HG02840 (cell line): Measurements from ENCODE around the gene TMEM212.
"Not testable (repeated sequence)": the region's sequence is repeated elsewhere in the genome, so short reads cannot be mapped to it uniquely, and the experiment has no call there.

Experiments used
- ATAC-seq: cut with Tn5 transposase; IDR thresholded peaks from one replicate; pipeline ENCODE4 v1.9.1; 2021; ENCODE audit warnings: mild to moderate bottlenecking, moderate library complexity, moderate number of reproducible peaks; ENCODE audit not compliant: unreplicated experiment, low FRiP score

Gene TMEM212

GRCh38 chr3:171812811-171813210 lies 30.3 kb upstream of the TMEM212 start:
- no peak for ATAC-seq

- ATAC-seq: no peak
Observed at GRCh38 chr3:171813278-171813896, 29.8 kb upstream of the TMEM212 start.

DNA sequence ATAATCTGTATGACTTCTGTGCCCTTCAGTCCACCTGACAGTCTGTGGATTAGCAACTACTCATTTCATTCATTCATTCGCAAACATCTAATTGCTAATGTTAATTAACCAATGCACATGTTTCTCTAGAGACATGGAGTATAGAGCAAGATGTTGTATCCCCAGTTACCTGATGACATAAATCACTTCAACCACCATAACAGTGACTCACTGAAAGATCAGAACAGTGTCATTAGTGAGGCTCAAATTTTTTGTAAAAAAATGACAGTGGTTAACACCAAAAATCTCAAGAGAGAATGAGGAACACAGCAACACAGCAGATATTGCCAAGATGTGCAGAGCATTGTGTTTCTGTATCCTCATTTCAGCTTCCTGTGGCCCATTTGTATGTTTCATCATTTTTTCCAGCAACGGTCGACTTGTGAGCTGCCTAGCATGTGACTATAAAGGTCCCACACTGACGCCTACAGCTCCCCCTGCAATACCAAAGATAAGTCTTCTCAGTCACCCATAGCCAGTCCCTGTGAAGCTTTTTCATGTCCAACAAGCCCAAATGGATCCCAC lies 29.2 kb upstream of the TMEM212 start:
- no peak for ATAC-seq

DNA sequence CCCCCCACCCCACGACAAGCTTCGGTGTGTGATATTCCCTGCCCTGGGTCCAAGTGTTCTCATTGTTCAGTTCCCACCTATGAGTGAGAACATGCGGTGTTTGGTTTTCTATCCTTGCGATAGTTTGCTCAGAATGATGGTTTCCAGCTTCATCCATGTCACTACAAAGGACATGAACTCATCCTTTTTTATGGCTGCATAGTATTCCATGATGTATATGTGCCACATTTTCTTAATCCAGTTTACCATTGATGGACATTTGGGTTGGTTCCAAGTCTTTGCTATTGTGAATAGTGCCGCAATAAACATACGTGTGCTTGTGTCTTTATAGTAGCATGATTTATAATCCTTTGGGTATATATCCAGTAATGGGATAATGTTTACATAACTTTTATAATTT lies 28.5 kb upstream of the TMEM212 start:
- ATAC-seq: not testable (repeated sequence)

DNA sequence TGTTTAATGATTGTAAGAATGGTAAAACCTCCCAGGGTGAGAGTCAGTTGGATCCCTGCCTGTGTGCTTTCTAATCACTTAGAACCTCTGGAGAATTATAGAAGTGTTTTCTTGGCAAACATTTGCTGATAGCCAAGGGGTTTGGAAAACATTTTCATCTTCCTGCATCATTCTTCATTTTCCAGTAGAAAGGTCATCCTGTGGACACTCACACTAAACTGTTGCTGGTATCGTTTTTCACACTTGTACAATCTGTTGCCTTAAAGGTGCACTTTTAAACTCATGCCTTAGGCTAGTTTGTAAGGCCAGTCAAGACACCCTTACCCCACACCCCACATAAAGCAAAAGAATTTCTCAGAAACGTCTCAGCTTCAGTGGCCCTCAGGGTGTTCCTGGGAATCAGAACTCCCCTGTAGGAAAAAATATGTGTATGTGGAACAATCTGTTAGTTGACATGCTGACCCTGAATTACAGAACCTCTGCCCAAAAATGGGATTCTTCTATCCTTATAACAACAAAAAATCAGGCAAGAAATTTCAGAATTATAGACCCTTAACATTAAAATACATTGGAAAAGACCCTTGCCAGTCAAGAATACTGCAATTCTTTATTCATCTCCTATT lies 27.1 kb upstream of the TMEM212 start:
- no peak for ATAC-seq

- no peak for ATAC-seq
Observed at GRCh38 chr3:171817074-171817800, 25.9 kb upstream of the TMEM212 start.

DNA sequence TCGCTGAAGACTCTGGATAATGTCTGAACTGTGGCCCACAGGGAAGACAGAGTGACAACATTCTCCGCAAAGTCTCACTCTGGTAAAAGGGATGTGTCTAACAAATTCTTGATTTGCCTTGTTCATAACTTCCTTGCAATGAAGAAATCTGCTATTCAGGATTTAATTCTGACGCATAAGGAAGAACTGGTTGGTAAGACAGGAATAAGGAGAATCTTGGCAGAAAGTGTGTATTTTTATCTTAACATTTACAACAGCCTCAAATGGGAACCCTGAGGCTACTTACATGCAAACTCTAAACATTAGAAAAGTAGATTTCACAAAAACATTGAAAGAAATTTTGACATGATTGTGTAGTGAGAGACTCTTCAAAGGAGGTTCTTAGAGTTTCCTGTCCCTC lies 22.1 kb upstream of the TMEM212 start:
- ATAC-seq: no peak

DNA sequence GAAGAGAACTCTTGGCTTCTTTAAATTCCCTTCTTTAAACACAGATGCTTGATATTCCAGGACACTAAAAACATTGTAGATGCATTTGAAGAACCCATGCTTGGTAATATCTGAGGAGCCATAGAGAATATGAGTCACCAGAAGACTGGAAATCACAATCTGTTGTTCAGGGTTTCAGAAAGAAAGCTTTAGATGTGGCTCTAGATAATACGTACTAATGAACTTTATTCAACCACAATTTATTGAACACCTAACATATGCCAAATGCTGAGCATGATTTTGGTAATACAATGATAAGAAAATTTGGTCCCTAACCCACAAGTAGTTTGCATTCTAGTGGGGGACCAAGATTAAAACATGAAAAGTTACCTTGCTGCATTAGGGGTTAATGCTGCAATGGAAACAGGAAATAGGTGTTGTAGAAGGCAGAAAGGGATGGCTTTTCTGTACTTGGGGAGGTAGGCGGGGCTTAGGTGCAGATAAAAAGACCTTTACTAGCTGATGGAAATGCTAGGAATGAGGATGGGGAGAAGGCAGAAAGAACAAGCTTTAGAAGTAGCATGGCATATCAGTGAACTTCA lies 21.3 kb upstream of the TMEM212 start:
- ATAC-seq: no peak

- ATAC-seq: no peak
Observed at GRCh38 chr3:171822431-171823106, 20.6 kb upstream of the TMEM212 start.

GRCh38 chr3:171824116-171824515 lies 19.0 kb upstream of the TMEM212 start:
- ATAC-seq: no peak

- ATAC-seq: no peak
Observed at GRCh38 chr3:171824824-171825221, 18.3 kb upstream of the TMEM212 start.

GRCh38 chr3:171825222-171825828 lies 17.8 kb upstream of the TMEM212 start:
- no peak for ATAC-seq

- ATAC-seq: no peak
Observed at GRCh38 chr3:171827385-171827784, 15.8 kb upstream of the TMEM212 start.

DNA sequence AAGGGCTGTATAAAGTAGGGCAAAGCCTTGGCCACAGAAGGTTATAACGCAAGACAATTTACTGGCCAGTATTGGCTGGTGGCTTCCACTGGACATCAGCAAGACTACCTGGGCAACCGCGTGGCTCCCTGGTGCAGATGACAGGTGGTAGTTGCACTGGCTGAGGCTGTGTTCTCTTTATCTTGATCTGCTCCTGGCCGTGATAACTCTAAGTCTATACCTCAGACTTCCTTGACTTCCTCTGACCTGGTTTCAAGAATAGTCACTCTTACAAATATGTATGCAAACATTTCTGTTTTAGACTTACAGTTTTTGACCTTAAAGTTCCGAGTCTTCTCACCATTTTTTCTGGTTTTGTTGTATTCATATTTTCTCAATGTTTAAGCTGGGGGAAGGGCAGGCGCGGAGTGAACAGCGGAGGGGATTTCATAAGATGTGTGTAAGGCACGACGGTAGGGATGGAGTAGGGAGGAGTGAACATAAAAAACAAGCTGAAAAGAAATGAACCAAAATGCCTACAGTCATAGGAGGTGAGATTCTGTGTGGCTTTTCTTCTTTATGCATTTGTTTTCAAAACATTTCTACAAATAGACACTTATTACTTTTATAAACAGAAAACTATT lies 15.2 kb upstream of the TMEM212 start:
- no peak for ATAC-seq

DNA sequence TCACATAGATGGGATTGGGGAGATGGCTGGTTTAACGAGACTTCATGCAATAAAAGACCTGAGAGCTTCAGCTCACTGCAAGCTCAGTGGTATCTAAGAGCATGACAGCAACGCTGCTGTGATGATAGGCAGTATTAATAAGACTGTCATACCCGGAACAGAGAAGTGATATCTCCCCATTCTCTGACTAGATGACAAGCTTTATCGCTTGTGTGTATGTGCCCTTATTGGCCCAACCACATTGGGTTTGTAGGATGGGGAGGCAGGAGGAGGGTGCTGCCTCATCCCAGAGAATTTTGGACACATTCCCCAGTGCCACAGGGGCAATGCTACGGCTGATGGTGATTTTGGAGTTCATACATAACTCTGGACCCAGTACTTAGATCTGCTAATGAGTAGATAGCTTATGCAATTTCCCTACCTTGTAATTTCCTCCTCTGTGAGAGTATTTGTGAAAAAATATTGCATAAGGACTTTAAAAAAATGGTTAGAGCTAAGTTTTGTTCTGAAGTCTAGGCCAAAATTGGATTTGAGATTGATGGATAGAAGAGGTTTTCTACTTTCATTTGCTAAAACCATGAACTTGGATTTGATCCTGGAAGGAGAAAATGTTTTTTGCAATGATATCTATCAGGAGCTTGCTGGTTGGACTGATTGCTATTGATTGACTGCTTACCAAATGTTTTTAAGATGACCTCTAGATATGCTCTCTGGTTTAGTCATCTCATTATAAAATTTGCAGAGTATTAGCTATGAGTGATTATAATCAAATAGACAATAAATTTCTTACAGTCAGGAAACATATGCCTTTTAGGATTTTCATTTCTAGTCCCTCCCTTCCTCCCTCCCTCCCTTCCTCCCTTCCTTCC lies 14.0 kb upstream of the TMEM212 start:
- ATAC-seq: no peak

DNA sequence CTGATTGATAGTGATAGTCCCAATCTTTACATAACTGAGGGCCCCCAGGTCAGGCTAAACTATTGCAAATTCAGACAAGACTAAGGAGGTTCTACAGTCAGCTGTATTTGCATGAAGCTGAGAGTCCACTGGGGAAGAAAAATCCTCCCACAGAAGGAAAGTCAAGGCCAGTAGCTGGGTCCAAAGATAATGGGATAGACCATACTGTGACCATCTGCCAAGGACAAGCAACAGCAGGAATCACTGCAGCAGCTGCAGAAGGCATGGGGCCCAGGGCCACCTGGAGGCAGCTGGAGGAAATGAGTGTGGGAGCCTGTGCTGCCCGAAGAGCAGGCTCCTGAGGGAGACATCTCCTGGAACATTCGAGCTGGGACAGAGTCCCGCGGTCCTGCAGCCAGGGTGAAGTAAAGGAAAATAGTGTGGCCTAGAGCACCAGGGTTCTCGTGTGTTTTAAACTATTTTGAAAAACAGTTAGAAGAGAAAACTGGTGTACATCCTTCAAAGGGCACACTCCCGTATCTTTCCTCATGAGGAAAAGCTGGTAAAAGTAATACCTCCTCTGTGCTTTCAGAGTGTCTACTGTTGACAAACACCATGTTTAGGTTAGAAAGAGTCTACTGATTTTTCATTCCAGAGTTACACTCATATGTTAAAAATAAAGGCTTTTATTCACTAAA lies 13.2 kb upstream of the TMEM212 start:
- ATAC-seq: no peak

DNA sequence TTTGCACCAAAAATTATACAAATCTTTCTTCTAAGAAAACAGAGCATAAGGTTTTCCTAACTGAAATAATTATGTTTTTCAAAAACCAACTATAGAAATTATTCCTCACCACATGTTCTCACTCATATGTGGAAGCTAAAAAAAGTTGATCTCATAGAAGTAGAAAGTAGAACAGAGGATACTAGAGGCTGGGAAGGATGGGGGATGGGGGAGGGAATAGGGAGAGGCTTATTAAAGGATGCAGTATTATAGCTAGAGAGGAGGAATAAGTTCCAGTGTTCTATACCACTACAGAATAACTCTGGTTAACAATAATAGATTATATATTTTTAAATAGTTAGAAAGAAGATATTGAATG lies 12.7 kb upstream of the TMEM212 start:
- ATAC-seq: no peak

- ATAC-seq: no peak
Observed at GRCh38 chr3:171831936-171832335, 11.2 kb upstream of the TMEM212 start.
